Measurements from ENCODE around the gene BMX. TPM values are rescaled to one million over a fixed set of nuclear protein-coding genes. Genes with fewer than 3 reads are reported as not detected.

The BMX gene
- total and polyA plus RNA-seq, 9 of the 15 experiments (the other 6 are each of a cell fraction or from before 2014, with no cell fraction given) = 0.45 to 4.2 (median 1.8) TPM

- TF ChIP-seq PKNOX1 (IDR thresholded peaks at IDR 0.05) (no peak), ELF2 (CRISPR knock-in tag; IDR thresholded peaks at IDR 0.05) (no peak), ARNT (IDR thresholded peaks at IDR 0.05) (no peak), XRCC5 (IDR thresholded peaks at IDR 0.05; ENCODE audit: low read depth, low read length) (no peak), SMC3 (conservative IDR thresholded peaks at IDR 0.05; ENCODE audit: insufficient read depth, low read depth, low read length) (no peak), FOXA1 (IDR thresholded peaks at IDR 0.05; ENCODE audit: borderline replicate concordance) (no peak), EGR1 (conservative IDR thresholded peaks at IDR 0.05) (no peak), ZNF717 (CRISPR knock-in tag; IDR thresholded peaks at IDR 0.05) (no peak), HDAC1 (IDR thresholded peaks at IDR 0.05) (0 out of 4 replicates have a peak, but pooled peaks of 1 of the 2 experiments have one; percentile 17), MXI1 (IDR thresholded peaks at IDR 0.05; ENCODE audit: low read depth, low read length) (no peak), E2F5 (CRISPR knock-in tag; IDR thresholded peaks at IDR 0.05) (no peak), HBP1 (CRISPR knock-in tag; IDR thresholded peaks at IDR 0.05) (no peak), MEF2A (IDR thresholded peaks at IDR 0.05; ENCODE audit: control insufficient read depth, low read depth, low read length) (no peak), BCOR (IDR thresholded peaks at IDR 0.05) (no peak), RNF219 (CRISPR knock-in tag; IDR thresholded peaks at IDR 0.05) (no peak), POLR3A (IDR thresholded peaks at IDR 0.05; ENCODE audit: borderline replicate concordance, extremely low read depth, insufficient read depth, insufficient read length) (no peak), RNF2 (IDR thresholded peaks at IDR 0.05) (peak; percentile 22; the same call in 1 of the 2 replicates), L3MBTL2 (IDR thresholded peaks at IDR 0.05) (no peak), DPF2 (IDR thresholded peaks at IDR 0.05) (peak; percentile 81), DIDO1 (tag; IDR thresholded peaks at IDR 0.05; ENCODE audit: low read depth) (no peak), ZNF445 (CRISPR knock-in tag; IDR thresholded peaks at IDR 0.05; ENCODE audit: low read depth) (no peak), NFIX (CRISPR knock-in tag; IDR thresholded peaks at IDR 0.05; ENCODE audit: low read depth) (no peak), CEBPB (tag; IDR thresholded peaks at IDR 0.05) (peak; percentile 90), ZNF695 (CRISPR knock-in tag; IDR thresholded peaks at IDR 0.05) (no peak), SLC30A9 (CRISPR knock-in tag; IDR thresholded peaks at IDR 0.05) (no peak), HMG20B (CRISPR knock-in tag; IDR thresholded peaks at IDR 0.05) (no peak)
Observed at GRCh38 chrX:15549189-15550012, 48.8 kb downstream of the BMX start (continued).
